Measurements from ENCODE around the gene LTC4S.

LTC4S gene

GRCh38 chr5:179814090-179814489 is 20.3 kb downstream of the LTC4S start:
- no peak for DNase-seq

GRCh38 chr5:179815491-179816249 is 21.9 kb downstream of the LTC4S start:
- DNase-seq: no peak

GRCh38 chr5:179816401-179816795 is 22.6 kb downstream of the LTC4S start:
- no peak for DNase-seq

GRCh38 chr5:179816796-179817469 is 23.1 kb downstream of the LTC4S start:
- no peak for DNase-seq

GRCh38 chr5:179817470-179817840 is 23.7 kb downstream of the LTC4S start:
- no peak for DNase-seq

GRCh38 chr5:179817890-179818745 is 24.3 kb downstream of the LTC4S start:
- no peak for DNase-seq

GRCh38 chr5:179818746-179819295 is 25.0 kb downstream of the LTC4S start:
- DNase-seq: peak; percentile 71

- DNase-seq: peak; percentile 41
These were observed 25.7 kb downstream of the LTC4S start for GRCh38 chr5:179819296-179820126.

GRCh38 chr5:179820127-179820482 is 26.3 kb downstream of the LTC4S start:
- DNase-seq: no peak

- DNase-seq: peak; percentile 83
These were observed 26.9 kb downstream of the LTC4S start, which contains the start of gene SQSTM1 for GRCh38 chr5:179820483-179821297. Gene SQSTM1, plus strand, starts transcription at chr5:179820905. Its CDS starts 32 bp downstream, at chr5:179820937.

- peak; percentile 78 for DNase-seq
These were observed 27.7 kb downstream of the LTC4S start for GRCh38 chr5:179821298-179822058.

GRCh38 chr5:179822059-179822432 is 28.3 kb downstream of the LTC4S start:
- DNase-seq: no peak

GRCh38 chr5:179822444-179822990 is 28.7 kb downstream of the LTC4S start:
- DNase-seq: no peak

GRCh38 chr5:179823937-179824744 is 30.4 kb downstream of the LTC4S start:
- DNase-seq: no peak

- DNase-seq: no peak
These were observed 30.9 kb downstream of the LTC4S start for GRCh38 chr5:179824745-179825112.

GRCh38 chr5:179825655-179826182 is 31.9 kb downstream of the LTC4S start:
- no peak for DNase-seq

GRCh38 chr5:179827680-179828079 is 33.9 kb downstream of the LTC4S start:
- peak; percentile 51 for DNase-seq

GRCh38 chr5:179828756-179829421 is 35.1 kb downstream of the LTC4S start:
- no peak for DNase-seq

Measured in stimulated activated CD4-positive, alpha-beta T cell treated with anti-CD3 and anti-CD28 coated beads, Interleukin-12 subunit alpha, Interleukin-12 subunit beta, amount 100 ng/mL, for 4 hours (primary cell).